Esophagus muscularis mucosa (tissue), 4 donors: ENCODE results near the gene ACO2. TPM values are rescaled to one million over a fixed set of nuclear protein-coding genes. Genes with fewer than 3 reads are reported as not detected.

ENCODE experiments used
- DNase-seq: peaks from one replicate; pipeline ENCODE4 v3.0.0-alpha.2; 2017; ENCODE audit errors: extremely low spot score
- H3K27ac ChIP-seq, 4 donors: fragments of 200-600 bp; sonication (generic); replicated peaks in 1 of 4; 1 replicate in 3 of 4; 2 replicates in 1 of 4; pipeline ENCODE4 v1.5.1; 2016 to 2019; ENCODE audit warnings: mild to moderate bottlenecking in 1 of 4
- H3K27me3 ChIP-seq, 4 donors: fragments of 200-600 bp; sonication (generic); one replicate each; pipeline versions ENCODE4 v1.5.1 to v1.6.0; 2016 to 2019
- H3K36me3 ChIP-seq, 4 donors: fragments of 200-600 bp; sonication (generic); one replicate each; pipeline ENCODE4 v1.5.1; 2016 to 2019
- H3K4me1 ChIP-seq, 4 donors: fragments of 200-600 bp; sonication (generic); one replicate each; pipeline ENCODE4 v1.5.1; 2016 to 2019
- H3K4me3 ChIP-seq, 4 donors: fragments of 200-600 bp; sonication (generic); 1 replicate in 2 of 4; 2 replicates in 2 of 4; pipeline ENCODE4 v1.5.1; 2016 to 2019; ENCODE audit warnings: mild to moderate bottlenecking in 4 of 4, moderate library complexity in 1 of 4
- H3K9me3 ChIP-seq, 4 donors: fragments of 200-600 bp; sonication (generic); 1 replicate in 3 of 4; 2 replicates in 1 of 4; pipeline ENCODE4 v1.5.1; 2016 to 2019
- EP300 ChIP-seq: sonication (generic); formaldehyde crosslinking; IDR thresholded peaks from one replicate; pipeline ENCODE4 v1.6.1; 2017; ENCODE audit warnings: antibody characterized with exemption
- POLR2A ChIP-seq: fragments of 450-650 bp; IDR thresholded peaks from one replicate; pipeline ENCODE4 v1.6.1; 2017; ENCODE audit warnings: antibody characterized with exemption, moderate library complexity, mild to moderate bottlenecking, low read depth
- POLR2AphosphoS5 ChIP-seq, 2 donors: sonication (generic); formaldehyde crosslinking; IDR thresholded peaks; one replicate each; pipeline ENCODE4 v1.6.1; 2017; ENCODE audit warnings: antibody characterized with exemption in 2 of 2
- WGBS: methylation state at CpG from one replicate; pipeline ENCODE4 v1.1.5; 2018; 5-methylcytosine and 5-hydroxymethylcytosine counted together
- intact Hi-C: fragments of 100-400 bp; cut with DNase I; formaldehyde crosslinking; loops from one replicate; pipeline ENCODE4 v1.15.1; 2023
- total RNA-seq, 4 donors: library from RNA; depleted of rRNA; stranded (reverse); fragments of >200 nt; gene quantifications; one replicate each; pipeline versions ENCODE4 v1.1.0 to v1.2.1, GENCODE V29; 2016
- TF ChIP-seq, protein P1 (sequence below), 3 experiments: fragments of 200-600 bp in 2 of 3; fragments of 450-650 bp in 1 of 3; sonication (generic) in 2 of 3; IDR thresholded peaks; one replicate each; pipeline ENCODE4 v1.5.1; 2017 to 2019; ENCODE audit warnings: antibody characterized with exemption in 3 of 3, mild to moderate bottlenecking in 2 of 3, moderate library complexity in 1 of 3

Gene ACO2
- total RNA-seq, 4 donors from 2014 or later, result 141 to 214 (median 166) TPM

DNA sequence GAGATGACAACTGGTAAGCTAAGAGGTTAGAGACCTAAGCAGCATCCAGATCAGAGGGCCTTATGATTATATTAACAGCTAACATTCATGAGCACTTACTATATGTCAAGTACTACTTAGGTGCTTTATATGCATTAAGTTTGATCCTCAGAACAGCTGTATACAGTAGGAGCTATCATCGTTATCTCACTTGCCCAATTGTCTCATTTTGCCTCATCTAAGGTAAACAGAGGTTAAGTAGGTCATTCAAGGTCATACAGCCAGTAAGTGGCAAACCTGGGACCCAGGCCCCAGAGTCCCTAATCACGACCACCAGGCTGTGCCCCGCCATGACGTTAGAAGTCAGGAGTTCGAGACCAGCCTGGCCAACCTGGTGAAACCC lies 79.9 kb downstream of the ACO2 start:
- peaks cover 7 to 12% (median 9%) of the 10 kb centered on the region in 4 donors for H3K4me1 ChIP-seq
- WGBS, result 95% methylated on average over 5 of the region's 5 CpGs
- H3K27ac ChIP-seq, result no peak overlapping the region
- no peaks in the 10 kb centered on the region for H3K9me3 ChIP-seq
- no peaks in the 10 kb centered on the region for H3K27me3 ChIP-seq
- no peaks in the 10 kb centered on the region for H3K36me3 ChIP-seq
- intact Hi-C loops, result loop anchor here (5.0 kb wide), 1 partner anchor 38 kb away; the partner anchor contains the start of gene PMM1
- DNase-seq, result no peak
- TF ChIP-seq POLR2A (no peak), EP300 (no peak), POLR2AphosphoS5 (IDR thresholded peaks at IDR 0.05) (no peak)
- TF ChIP-seq, protein P1, sequence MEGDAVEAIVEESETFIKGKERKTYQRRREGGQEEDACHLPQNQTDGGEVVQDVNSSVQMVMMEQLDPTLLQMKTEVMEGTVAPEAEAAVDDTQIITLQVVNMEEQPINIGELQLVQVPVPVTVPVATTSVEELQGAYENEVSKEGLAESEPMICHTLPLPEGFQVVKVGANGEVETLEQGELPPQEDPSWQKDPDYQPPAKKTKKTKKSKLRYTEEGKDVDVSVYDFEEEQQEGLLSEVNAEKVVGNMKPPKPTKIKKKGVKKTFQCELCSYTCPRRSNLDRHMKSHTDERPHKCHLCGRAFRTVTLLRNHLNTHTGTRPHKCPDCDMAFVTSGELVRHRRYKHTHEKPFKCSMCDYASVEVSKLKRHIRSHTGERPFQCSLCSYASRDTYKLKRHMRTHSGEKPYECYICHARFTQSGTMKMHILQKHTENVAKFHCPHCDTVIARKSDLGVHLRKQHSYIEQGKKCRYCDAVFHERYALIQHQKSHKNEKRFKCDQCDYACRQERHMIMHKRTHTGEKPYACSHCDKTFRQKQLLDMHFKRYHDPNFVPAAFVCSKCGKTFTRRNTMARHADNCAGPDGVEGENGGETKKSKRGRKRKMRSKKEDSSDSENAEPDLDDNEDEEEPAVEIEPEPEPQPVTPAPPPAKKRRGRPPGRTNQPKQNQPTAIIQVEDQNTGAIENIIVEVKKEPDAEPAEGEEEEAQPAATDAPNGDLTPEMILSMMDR (IDR thresholded peaks at IDR 0.05), result no peak
- no peak overlapping the region for H3K4me3 ChIP-seq

- no peaks in the 10 kb centered on the region for H3K9me3 ChIP-seq
- H3K27ac ChIP-seq, result no peak overlapping the region
- H3K4me1 ChIP-seq, result peaks cover 0 to 9% (median 0%) of the 10 kb centered on the region in 4 donors
- H3K36me3 ChIP-seq, result no peaks in the 10 kb centered on the region
- intact Hi-C loops, result no loop called here
- no peak for TF ChIP-seq POLR2AphosphoS5 (IDR thresholded peaks at IDR 0.05)
- TF ChIP-seq POLR2A, result no peak
- TF ChIP-seq, protein P1 (IDR thresholded peaks at IDR 0.05), result no peak
- TF ChIP-seq EP300, result no peak
- no peaks in the 10 kb centered on the region for H3K27me3 ChIP-seq
- WGBS, result 82% methylated on average over 12 of the region's 12 CpGs
- no peak for DNase-seq
- no peak overlapping the region for H3K4me3 ChIP-seq
Observed at GRCh38 chr22:41550952-41551491, 82.1 kb downstream of the ACO2 start.

DNA sequence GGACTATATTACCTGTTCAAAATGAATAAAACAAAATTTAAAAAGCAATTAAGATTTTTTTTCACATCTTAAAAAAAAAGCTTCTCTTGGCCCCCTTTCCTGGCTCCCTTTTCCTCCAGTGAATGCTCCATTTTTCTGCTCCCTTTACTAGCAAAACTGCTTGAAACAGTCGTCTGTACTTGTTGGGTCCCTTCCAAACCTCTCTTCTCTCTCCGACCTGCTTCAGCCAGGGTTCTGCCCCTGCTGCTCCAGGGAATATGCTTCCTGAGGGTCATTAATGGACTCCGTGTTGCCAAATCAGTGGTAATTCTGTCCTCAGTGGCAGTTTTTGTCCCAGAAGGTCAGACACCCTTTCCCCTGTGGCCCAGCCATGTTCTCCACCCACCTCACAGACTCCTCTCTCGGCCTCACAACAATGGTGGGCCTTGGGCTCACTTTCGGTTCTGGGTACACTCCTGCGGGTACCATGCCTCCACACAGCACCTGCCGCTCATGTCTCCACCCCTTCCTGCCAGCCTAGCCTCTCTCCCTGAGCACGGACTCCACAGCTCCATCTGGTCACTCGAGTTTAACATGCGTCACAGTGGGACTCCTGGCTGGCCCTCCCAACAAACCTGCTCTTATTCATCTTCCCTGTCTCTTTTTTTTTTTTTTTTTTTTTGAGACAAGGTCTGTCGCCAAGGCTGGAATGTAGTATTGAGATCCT lies 83.1 kb downstream of the ACO2 start:
- WGBS, result 69% methylated on average over 11 of the region's 11 CpGs
- Histone ChIP-seq H3K4me1 (peaks cover 5 to 16% (median 8%) of the 10 kb centered on the region in 4 donors), H3K36me3 (no peaks in the 10 kb centered on the region), H3K9me3 (no peaks in the 10 kb centered on the region), H3K27me3 (no peaks in the 10 kb centered on the region), H3K4me3 (no peak overlapping the region), H3K27ac (no peak overlapping the region)
- TF ChIP-seq POLR2A (no peak), POLR2AphosphoS5 (IDR thresholded peaks at IDR 0.05) (no peak), EP300 (no peak)
- TF ChIP-seq, protein P1 (IDR thresholded peaks at IDR 0.05), result no peak
- no peak for DNase-seq
- intact Hi-C loops, result no loop called here

- H3K36me3 ChIP-seq, result no peaks in the 10 kb centered on the region
- H3K9me3 ChIP-seq, result no peaks in the 10 kb centered on the region
- H3K27me3 ChIP-seq, result no peaks in the 10 kb centered on the region
- no peak overlapping the region for H3K4me3 ChIP-seq
- DNase-seq, result no peak
- no peak for TF ChIP-seq POLR2AphosphoS5 (IDR thresholded peaks at IDR 0.05)
- no peak for TF ChIP-seq POLR2A
- TF ChIP-seq, protein P1 (IDR thresholded peaks at IDR 0.05), result no peak
- no peak for TF ChIP-seq EP300
- H3K4me1 ChIP-seq, result peaks cover 24 to 41% (median 30%) of the 10 kb centered on the region in 4 donors
- WGBS, result 72% methylated on average over 4 of the region's 7 CpGs
- intact Hi-C loops, result no loop called here
- no peak overlapping the region for H3K27ac ChIP-seq
Observed at GRCh38 chr22:41555325-41555982, 86.5 kb downstream of the ACO2 start.
